ENCODE data around the gene GALK2.

The GALK2 gene

GRCh38 chr15:49212897-49213296 lies 42.9 kb downstream of the GALK2 start:
- Histone ChIP-seq H3K36me3 (ENCODE audit: control insufficient read depth in 5 of 5, insufficient read depth in 5 of 5, low read length in 5 of 5) (peaks cover 0 to 10% (median 5%) of the 10 kb centered on the region in 5 donors), H3K27me3 (ENCODE audit: control insufficient read depth in 5 of 5, insufficient read depth in 4 of 5, low read length in 5 of 5) (no peaks in the 10 kb centered on the region), H3K4me3 (ENCODE audit: low read depth in 1 of 5, low read length in 5 of 5) (no peak overlapping the region), H3K9me3 (ENCODE audit: control insufficient read depth in 5 of 5, low read length in 5 of 5) (peaks cover 2 to 22% (median 14%) of the 10 kb centered on the region in 5 donors), H3K4me1 (ENCODE audit: control insufficient read depth in 5 of 5, insufficient read depth in 5 of 5, low read length in 5 of 5) (no peaks in the 10 kb centered on the region), H3K9ac (ENCODE audit: low read length in 5 of 5) (no peak overlapping the region), H3K27ac (ENCODE audit: low read depth, low read length) (no peak overlapping the region)

- Histone ChIP-seq H3K27me3 (ENCODE audit: control insufficient read depth in 5 of 5, insufficient read depth in 4 of 5, low read length in 5 of 5) (no peaks in the 10 kb centered on the region), H3K9me3 (ENCODE audit: control insufficient read depth in 5 of 5, low read length in 5 of 5) (peaks cover 0 to 3% (median 0%) of the 10 kb centered on the region in 5 donors), H3K4me3 (ENCODE audit: low read depth in 1 of 5, low read length in 5 of 5) (no peak overlapping the region), H3K9ac (ENCODE audit: low read length in 5 of 5) (no peak overlapping the region), H3K36me3 (ENCODE audit: control insufficient read depth in 5 of 5, insufficient read depth in 5 of 5, low read length in 5 of 5) (peaks cover 3 to 20% (median 9%) of the 10 kb centered on the region in 5 donors), H3K4me1 (ENCODE audit: control insufficient read depth in 5 of 5, insufficient read depth in 5 of 5, low read length in 5 of 5) (no peaks in the 10 kb centered on the region), H3K27ac (ENCODE audit: low read depth, low read length) (no peak overlapping the region)
Measured at GRCh38 chr15:49215768-49216739, 46.0 kb downstream of the GALK2 start.

GRCh38 chr15:49223536-49224274 lies 53.7 kb downstream of the GALK2 start:
- Histone ChIP-seq H3K9ac (ENCODE audit: low read length in 5 of 5) (no peak overlapping the region), H3K36me3 (ENCODE audit: control insufficient read depth in 5 of 5, insufficient read depth in 5 of 5, low read length in 5 of 5) (peaks cover 0 to 20% (median 10%) of the 10 kb centered on the region in 5 donors), H3K9me3 (ENCODE audit: control insufficient read depth in 5 of 5, low read length in 5 of 5) (peaks cover 0 to 15% (median 8%) of the 10 kb centered on the region in 5 donors), H3K4me1 (ENCODE audit: control insufficient read depth in 5 of 5, insufficient read depth in 5 of 5, low read length in 5 of 5) (no peaks in the 10 kb centered on the region), H3K4me3 (ENCODE audit: low read depth in 1 of 5, low read length in 5 of 5) (no peak overlapping the region), H3K27ac (ENCODE audit: low read depth, low read length) (no peak overlapping the region), H3K27me3 (ENCODE audit: control insufficient read depth in 5 of 5, insufficient read depth in 4 of 5, low read length in 5 of 5) (no peaks in the 10 kb centered on the region)

GRCh38 chr15:49225572-49226281 lies 55.7 kb downstream of the GALK2 start:
- H3K4me1 ChIP-seq (ENCODE audit: control insufficient read depth in 5 of 5, insufficient read depth in 5 of 5, low read length in 5 of 5), result no peaks in the 10 kb centered on the region
- H3K36me3 ChIP-seq (ENCODE audit: control insufficient read depth in 5 of 5, insufficient read depth in 5 of 5, low read length in 5 of 5), result peaks cover 0 to 13% (median 7%) of the 10 kb centered on the region in 5 donors

GRCh38 chr15:49227602-49228001 lies 57.6 kb downstream of the GALK2 start:
- H3K36me3 ChIP-seq (ENCODE audit: control insufficient read depth in 5 of 5, insufficient read depth in 5 of 5, low read length in 5 of 5), result peaks cover 3 to 13% (median 9%) of the 10 kb centered on the region in 5 donors
- H3K4me1 ChIP-seq (ENCODE audit: control insufficient read depth in 5 of 5, insufficient read depth in 5 of 5, low read length in 5 of 5), result no peaks in the 10 kb centered on the region
- no peak overlapping the region for H3K27ac ChIP-seq (ENCODE audit: low read depth, low read length)
- no peak overlapping the region for H3K9ac ChIP-seq (ENCODE audit: low read length in 5 of 5)
- H3K9me3 ChIP-seq (ENCODE audit: control insufficient read depth in 5 of 5, low read length in 5 of 5), result peaks cover 0 to 11% (median 8%) of the 10 kb centered on the region in 5 donors
- no peak overlapping the region for H3K4me3 ChIP-seq (ENCODE audit: low read depth in 1 of 5, low read length in 5 of 5)
- no peaks in the 10 kb centered on the region for H3K27me3 ChIP-seq (ENCODE audit: control insufficient read depth in 5 of 5, insufficient read depth in 4 of 5, low read length in 5 of 5)

More at GRCh38 chr15:49225572-49226281, 55.7 kb downstream of the GALK2 start:
- H3K27ac ChIP-seq (ENCODE audit: low read depth, low read length), result no peak overlapping the region
- peaks cover 0 to 15% (median 8%) of the 10 kb centered on the region in 5 donors for H3K9me3 ChIP-seq (ENCODE audit: control insufficient read depth in 5 of 5, low read length in 5 of 5)
- no peak overlapping the region for H3K4me3 ChIP-seq (ENCODE audit: low read depth in 1 of 5, low read length in 5 of 5)
- H3K27me3 ChIP-seq (ENCODE audit: control insufficient read depth in 5 of 5, insufficient read depth in 4 of 5, low read length in 5 of 5), result no peaks in the 10 kb centered on the region
- no peak overlapping the region for H3K9ac ChIP-seq (ENCODE audit: low read length in 5 of 5)

- Histone ChIP-seq H3K4me3 (ENCODE audit: low read depth in 1 of 5, low read length in 5 of 5) (no peak overlapping the region), H3K4me1 (ENCODE audit: control insufficient read depth in 5 of 5, insufficient read depth in 5 of 5, low read length in 5 of 5) (no peaks in the 10 kb centered on the region), H3K9ac (ENCODE audit: low read length in 5 of 5) (no peak overlapping the region), H3K27ac (ENCODE audit: low read depth, low read length) (no peak overlapping the region), H3K36me3 (ENCODE audit: control insufficient read depth in 5 of 5, insufficient read depth in 5 of 5, low read length in 5 of 5) (peaks cover 5 to 13% (median 9%) of the 10 kb centered on the region in 5 donors), H3K27me3 (ENCODE audit: control insufficient read depth in 5 of 5, insufficient read depth in 4 of 5, low read length in 5 of 5) (no peaks in the 10 kb centered on the region), H3K9me3 (ENCODE audit: control insufficient read depth in 5 of 5, low read length in 5 of 5) (peaks cover 0 to 8% (median 5%) of the 10 kb centered on the region in 5 donors)
Measured at GRCh38 chr15:49229922-49230321, 59.9 kb downstream of the GALK2 start.

- H3K4me3 ChIP-seq (ENCODE audit: low read depth in 1 of 5, low read length in 5 of 5), result no peak overlapping the region
- H3K27ac ChIP-seq (ENCODE audit: low read depth, low read length), result no peak overlapping the region
- peaks cover 0 to 5% (median 0%) of the 10 kb centered on the region in 5 donors for H3K4me1 ChIP-seq (ENCODE audit: control insufficient read depth in 5 of 5, insufficient read depth in 5 of 5, low read length in 5 of 5)
- peaks cover 0 to 8% (median 5%) of the 10 kb centered on the region in 5 donors for H3K9me3 ChIP-seq (ENCODE audit: control insufficient read depth in 5 of 5, low read length in 5 of 5)
- H3K9ac ChIP-seq (ENCODE audit: low read length in 5 of 5), result no peak overlapping the region
- H3K36me3 ChIP-seq (ENCODE audit: control insufficient read depth in 5 of 5, insufficient read depth in 5 of 5, low read length in 5 of 5), result peaks cover 0 to 5% (median 3%) of the 10 kb centered on the region in 5 donors
- H3K27me3 ChIP-seq (ENCODE audit: control insufficient read depth in 5 of 5, insufficient read depth in 4 of 5, low read length in 5 of 5), result no peaks in the 10 kb centered on the region
Measured at GRCh38 chr15:49232236-49232806, 62.3 kb downstream of the GALK2 start.

GRCh38 chr15:49235446-49236124 lies 65.5 kb downstream of the GALK2 start:
- H3K36me3 ChIP-seq (ENCODE audit: control insufficient read depth in 5 of 5, insufficient read depth in 5 of 5, low read length in 5 of 5), result peaks cover 2 to 20% (median 7%) of the 10 kb centered on the region in 5 donors
- peaks cover 0 to 12% (median 8%) of the 10 kb centered on the region in 5 donors for H3K4me1 ChIP-seq (ENCODE audit: control insufficient read depth in 5 of 5, insufficient read depth in 5 of 5, low read length in 5 of 5)
- H3K27me3 ChIP-seq (ENCODE audit: control insufficient read depth in 5 of 5, insufficient read depth in 4 of 5, low read length in 5 of 5), result no peaks in the 10 kb centered on the region
- no peak overlapping the region for H3K4me3 ChIP-seq (ENCODE audit: low read depth in 1 of 5, low read length in 5 of 5)
- no peaks in the 10 kb centered on the region for H3K9me3 ChIP-seq (ENCODE audit: control insufficient read depth in 5 of 5, low read length in 5 of 5)
- H3K27ac ChIP-seq (ENCODE audit: low read depth, low read length), result no peak overlapping the region
- H3K9ac ChIP-seq (ENCODE audit: low read length in 5 of 5), result no peak overlapping the region

- Histone ChIP-seq H3K27me3 (ENCODE audit: control insufficient read depth in 5 of 5, insufficient read depth in 4 of 5, low read length in 5 of 5) (no peaks in the 10 kb centered on the region), H3K36me3 (ENCODE audit: control insufficient read depth in 5 of 5, insufficient read depth in 5 of 5, low read length in 5 of 5) (peaks cover 0 to 20% (median 5%) of the 10 kb centered on the region in 5 donors), H3K27ac (ENCODE audit: low read depth, low read length) (no peak overlapping the region), H3K4me3 (ENCODE audit: low read depth in 1 of 5, low read length in 5 of 5) (no peak overlapping the region), H3K9me3 (ENCODE audit: control insufficient read depth in 5 of 5, low read length in 5 of 5) (no peaks in the 10 kb centered on the region), H3K4me1 (ENCODE audit: control insufficient read depth in 5 of 5, insufficient read depth in 5 of 5, low read length in 5 of 5) (peaks cover 0 to 12% (median 8%) of the 10 kb centered on the region in 5 donors), H3K9ac (ENCODE audit: low read length in 5 of 5) (no peak overlapping the region)
Measured at GRCh38 chr15:49236869-49237268, 66.8 kb downstream of the GALK2 start.

All from subcutaneous abdominal adipose tissue (tissue), 5 donors.